GM13976 (cell line): Measurements from ENCODE around the gene FN3KRP.

Experiments
- DNase-seq: peaks from one replicate; pipeline ENCODE4 v3.0.0; 2012; ENCODE audit warnings: low spot score
- CTCF ChIP-seq: IDR thresholded peaks from 2 replicates; pipeline ENCODE4 v1.5.1; 2012; ENCODE audit warnings: borderline replicate concordance, mild to moderate bottlenecking; ENCODE audit not compliant: insufficient read depth; ENCODE audit errors: extremely low read depth, missing control alignments, control extremely low read depth
- in situ Hi-C: fragments of 300-500 bp; cut with MboI; formaldehyde crosslinking; loops from one replicate; pipeline ENCODE4 v1.12.0; 2022; ENCODE audit warnings: low sequenced_read_pairs, mixed read lengths, inconsistent platforms; ENCODE audit not compliant: unreplicated experiment

The FN3KRP gene

GRCh38 chr17:82687375-82687861 is 29.1 kb upstream of the FN3KRP start:
- in situ Hi-C loops, result no loop called here
- TF ChIP-seq CTCF, result no peak
- no peak for DNase-seq

- TF ChIP-seq CTCF, result no peak
- in situ Hi-C loops, result no loop called here
- DNase-seq, result no peak
These were observed 28.6 kb upstream of the FN3KRP start for GRCh38 chr17:82687871-82688270.

GRCh38 chr17:82689077-82689476 is 27.4 kb upstream of the FN3KRP start:
- in situ Hi-C loops, result no loop called here
- no peak for TF ChIP-seq CTCF
- DNase-seq, result no peak

- in situ Hi-C loops, result no loop called here
- TF ChIP-seq CTCF, result no peak
- DNase-seq, result no peak
These were observed 25.6 kb upstream of the FN3KRP start for GRCh38 chr17:82690786-82691489.

GRCh38 chr17:82691714-82692113 is 24.8 kb upstream of the FN3KRP start:
- in situ Hi-C loops, result no loop called here
- TF ChIP-seq CTCF, result no peak
- DNase-seq, result no peak

- DNase-seq, result no peak
- in situ Hi-C loops, result no loop called here
- no peak for TF ChIP-seq CTCF
These were observed 24.2 kb upstream of the FN3KRP start for GRCh38 chr17:82692268-82692667.
